BE2C (cell line): ENCODE data around the gene PLPPR1.

Source experiments
- DNase-seq: peaks from one replicate; pipeline ENCODE4 v3.0.0-alpha.2; 2020
- H3K27me3 ChIP-seq: fragments of 250-450 bp; sonication (Bioruptor Pico); 2 replicates; pipeline ENCODE4 v1.5.1; 2020; ENCODE audit warnings: mild to moderate bottlenecking
- H3K36me3 ChIP-seq: fragments of 250-450 bp; sonication (Bioruptor Pico); 2 replicates; pipeline ENCODE4 v1.5.1; 2020; ENCODE audit warnings: mild to moderate bottlenecking
- H3K4me1 ChIP-seq: fragments of 250-450 bp; sonication (Bioruptor Pico); 2 replicates; pipeline ENCODE4 v1.5.1; 2020
- H3K4me3 ChIP-seq: 2 replicates; pipeline ENCODE4 v1.5.1; 2011; ENCODE audit warnings: low read depth, low read length
- H3K9me3 ChIP-seq: fragments of 250-450 bp; sonication (Bioruptor Pico); 2 replicates; pipeline ENCODE4 v1.5.1; 2020
- TF ChIP-seq, protein P1 (sequence below): IDR thresholded peaks from 2 replicates; pipeline ENCODE4 v1.5.1; 2012; ENCODE audit warnings: mild to moderate bottlenecking, low read depth, low read length

PLPPR1 gene

DNA sequence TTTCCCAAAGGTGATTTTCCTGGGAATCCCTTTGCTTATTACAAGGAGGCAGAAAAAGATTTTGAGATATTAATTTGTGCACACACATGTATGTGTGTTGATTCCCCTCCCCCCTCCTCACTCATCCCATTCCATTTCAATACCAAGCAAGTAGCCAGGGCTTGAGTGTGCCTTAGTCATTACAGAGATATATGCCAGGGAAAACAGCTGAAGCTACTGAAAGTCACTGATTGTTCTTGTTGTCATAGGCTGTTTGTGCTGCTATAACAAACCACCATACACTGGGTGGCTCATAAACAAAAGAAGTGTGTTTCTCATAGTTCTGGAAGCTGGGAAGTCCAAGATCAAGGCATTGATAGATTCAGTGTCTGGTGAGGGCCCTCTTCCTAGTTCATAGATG lies 197.6 kb downstream of the PLPPR1 start:
- TF ChIP-seq, protein P1, sequence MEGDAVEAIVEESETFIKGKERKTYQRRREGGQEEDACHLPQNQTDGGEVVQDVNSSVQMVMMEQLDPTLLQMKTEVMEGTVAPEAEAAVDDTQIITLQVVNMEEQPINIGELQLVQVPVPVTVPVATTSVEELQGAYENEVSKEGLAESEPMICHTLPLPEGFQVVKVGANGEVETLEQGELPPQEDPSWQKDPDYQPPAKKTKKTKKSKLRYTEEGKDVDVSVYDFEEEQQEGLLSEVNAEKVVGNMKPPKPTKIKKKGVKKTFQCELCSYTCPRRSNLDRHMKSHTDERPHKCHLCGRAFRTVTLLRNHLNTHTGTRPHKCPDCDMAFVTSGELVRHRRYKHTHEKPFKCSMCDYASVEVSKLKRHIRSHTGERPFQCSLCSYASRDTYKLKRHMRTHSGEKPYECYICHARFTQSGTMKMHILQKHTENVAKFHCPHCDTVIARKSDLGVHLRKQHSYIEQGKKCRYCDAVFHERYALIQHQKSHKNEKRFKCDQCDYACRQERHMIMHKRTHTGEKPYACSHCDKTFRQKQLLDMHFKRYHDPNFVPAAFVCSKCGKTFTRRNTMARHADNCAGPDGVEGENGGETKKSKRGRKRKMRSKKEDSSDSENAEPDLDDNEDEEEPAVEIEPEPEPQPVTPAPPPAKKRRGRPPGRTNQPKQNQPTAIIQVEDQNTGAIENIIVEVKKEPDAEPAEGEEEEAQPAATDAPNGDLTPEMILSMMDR, result no peak
- Histone ChIP-seq H3K9me3 (no peaks in the 10 kb centered on the region), H3K4me1 (no peaks in the 10 kb centered on the region), H3K4me3 (no peak overlapping the region), H3K27me3 (no peaks in the 10 kb centered on the region), H3K36me3 (no peaks in the 10 kb centered on the region)
- DNase-seq, result no peak

DNA sequence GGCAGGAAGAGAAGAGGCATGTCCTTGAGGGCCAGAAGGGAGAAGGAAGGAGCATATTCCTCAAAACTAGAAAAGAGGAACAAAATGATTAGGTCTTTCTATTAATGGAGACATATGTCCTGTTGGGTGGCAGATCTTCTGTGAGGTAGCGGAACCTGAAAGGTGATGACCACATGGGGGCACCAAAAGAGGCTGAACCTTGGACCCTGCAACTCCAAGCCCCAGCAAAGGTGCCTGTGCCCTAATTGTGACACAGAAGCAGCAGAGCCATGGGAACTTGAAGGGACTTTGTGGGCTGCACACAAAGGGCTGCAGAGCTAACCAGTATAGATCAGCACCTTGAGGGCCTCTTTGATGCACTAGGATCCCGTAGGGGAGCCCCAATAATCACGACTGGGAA lies 198.3 kb downstream of the PLPPR1 start:
- no peaks in the 10 kb centered on the region for H3K27me3 ChIP-seq
- H3K9me3 ChIP-seq, result no peaks in the 10 kb centered on the region
- no peaks in the 10 kb centered on the region for H3K4me1 ChIP-seq
- TF ChIP-seq, protein P1, result no peak
- H3K4me3 ChIP-seq, result no peak overlapping the region
- H3K36me3 ChIP-seq, result no peaks in the 10 kb centered on the region
- DNase-seq, result no peak

DNA sequence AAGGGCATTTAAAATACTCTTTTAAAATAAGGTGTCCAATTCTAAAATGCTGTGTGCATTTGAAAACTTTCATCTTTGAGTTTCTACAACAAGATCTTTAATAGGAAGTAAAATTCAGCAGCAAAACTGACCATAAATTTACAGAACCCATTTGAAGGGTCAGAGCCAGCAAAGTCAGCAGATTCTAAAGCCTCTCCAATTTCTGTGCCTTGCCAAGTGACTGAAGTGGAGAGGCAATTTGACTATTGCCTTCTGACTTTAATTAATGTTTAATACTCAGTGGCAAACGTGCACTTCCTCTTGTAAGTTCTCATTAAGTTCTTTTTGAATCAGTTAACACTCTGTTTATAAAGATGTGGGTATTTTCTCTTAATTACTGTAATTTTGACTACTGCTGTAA lies 201.1 kb downstream of the PLPPR1 start:
- TF ChIP-seq, protein P1, result no peak
- no peak for DNase-seq
- H3K4me1 ChIP-seq, result no peaks in the 10 kb centered on the region

DNA sequence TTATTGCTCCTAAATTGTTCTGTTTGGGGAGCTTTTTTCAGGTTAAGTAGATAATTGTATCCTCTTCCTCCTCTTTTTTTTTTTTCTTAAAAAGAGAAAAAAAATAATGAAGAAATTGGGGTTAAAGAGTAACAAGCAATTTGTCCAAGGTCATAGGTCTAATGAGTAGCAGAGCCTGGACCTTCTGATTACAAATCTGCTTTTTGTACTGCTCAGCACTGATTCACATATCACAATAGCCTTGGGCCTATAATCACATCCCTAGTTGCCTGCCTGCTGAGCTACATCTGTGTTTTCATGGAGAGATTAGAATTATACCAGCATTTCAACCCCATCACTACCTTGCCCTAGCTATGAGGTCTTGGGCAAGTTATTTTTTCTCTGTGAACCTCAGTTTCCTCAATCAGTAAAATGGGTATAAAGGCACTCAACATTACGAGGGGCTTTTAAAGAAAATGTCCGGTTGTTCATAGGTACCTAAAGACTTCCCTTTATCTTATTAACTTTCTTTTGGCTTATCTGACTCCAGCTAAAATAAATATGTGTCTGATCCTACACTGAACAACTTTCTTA lies 204.0 kb downstream of the PLPPR1 start:
- no peaks in the 10 kb centered on the region for H3K9me3 ChIP-seq
- no peak for DNase-seq

More for the DNA sequence above, 201.1 kb downstream of the PLPPR1 start:
- no peaks in the 10 kb centered on the region for H3K36me3 ChIP-seq
- no peaks in the 10 kb centered on the region for H3K27me3 ChIP-seq
- H3K4me3 ChIP-seq, result no peak overlapping the region
- H3K9me3 ChIP-seq, result no peaks in the 10 kb centered on the region

DNA sequence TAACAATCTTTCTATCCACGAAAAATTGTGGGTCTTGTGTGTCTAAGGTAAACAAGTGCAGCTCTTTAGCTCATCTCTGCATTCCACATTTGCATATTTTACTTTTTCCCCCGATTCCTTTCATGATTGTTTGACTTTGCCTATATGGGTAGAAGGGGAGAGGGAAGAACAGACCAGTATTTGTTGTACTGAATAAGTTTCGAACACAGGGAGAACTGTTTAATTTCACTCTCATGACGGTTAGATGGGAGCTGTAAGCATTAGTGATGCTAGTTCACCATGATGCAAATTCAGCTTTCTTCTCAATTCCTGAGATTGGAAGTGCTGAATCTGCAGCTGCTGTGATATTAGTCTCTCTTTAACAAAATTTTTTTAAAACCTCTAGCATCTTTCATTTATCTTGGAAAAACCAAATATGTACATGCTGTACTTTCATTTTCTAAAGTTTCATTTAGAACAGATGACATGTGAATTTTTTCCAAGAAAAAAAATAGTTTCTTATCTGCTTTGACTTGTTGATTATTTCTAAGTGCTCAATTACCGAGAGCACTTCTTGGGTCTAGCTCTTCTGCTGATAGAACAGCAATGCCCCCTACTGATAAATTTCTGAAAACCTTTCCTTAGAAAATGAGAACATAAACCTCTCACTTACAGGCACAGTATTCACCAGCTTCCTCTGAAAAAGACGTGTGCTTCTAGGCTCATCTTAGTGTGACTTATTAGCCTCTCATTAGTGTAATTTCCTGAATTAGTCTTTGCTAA lies 206.8 kb downstream of the PLPPR1 start:
- no peaks in the 10 kb centered on the region for H3K27me3 ChIP-seq
- no peaks in the 10 kb centered on the region for H3K36me3 ChIP-seq
- H3K4me3 ChIP-seq, result no peak overlapping the region
- no peak for DNase-seq
- H3K4me1 ChIP-seq, result no peaks in the 10 kb centered on the region
- TF ChIP-seq, protein P1, result peak; percentile 53
- H3K9me3 ChIP-seq, result no peaks in the 10 kb centered on the region

More for the DNA sequence above, 204.0 kb downstream of the PLPPR1 start:
- TF ChIP-seq, protein P1, result no peak
- Histone ChIP-seq H3K4me3 (no peak overlapping the region), H3K36me3 (no peaks in the 10 kb centered on the region), H3K4me1 (no peaks in the 10 kb centered on the region), H3K27me3 (no peaks in the 10 kb centered on the region)

DNA sequence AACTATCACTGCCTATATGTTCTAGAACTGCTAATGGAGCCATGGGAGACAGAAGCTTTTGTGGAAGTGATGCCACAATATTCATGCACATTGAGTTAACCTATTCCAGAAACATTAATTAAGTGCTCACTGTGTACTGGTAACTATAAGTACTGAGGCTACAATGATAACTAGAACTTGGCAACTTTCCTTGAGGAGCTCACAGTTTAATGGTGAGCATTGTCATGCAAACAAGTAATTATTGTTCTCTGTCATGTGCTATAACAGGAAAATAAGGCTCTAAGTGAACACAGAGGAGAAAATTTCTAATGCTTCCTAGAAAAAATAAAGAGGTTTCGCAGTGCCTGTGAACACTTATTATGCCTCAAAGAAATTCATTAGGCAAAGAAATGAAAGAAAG lies 214.1 kb downstream of the PLPPR1 start:
- Histone ChIP-seq H3K9me3 (no peaks in the 10 kb centered on the region), H3K4me1 (no peaks in the 10 kb centered on the region), H3K36me3 (no peaks in the 10 kb centered on the region), H3K4me3 (no peak overlapping the region), H3K27me3 (no peaks in the 10 kb centered on the region)
- no peak for DNase-seq
- TF ChIP-seq, protein P1, result no peak
